ENCODE measurements around the gene LRRTM2.

DNA sequence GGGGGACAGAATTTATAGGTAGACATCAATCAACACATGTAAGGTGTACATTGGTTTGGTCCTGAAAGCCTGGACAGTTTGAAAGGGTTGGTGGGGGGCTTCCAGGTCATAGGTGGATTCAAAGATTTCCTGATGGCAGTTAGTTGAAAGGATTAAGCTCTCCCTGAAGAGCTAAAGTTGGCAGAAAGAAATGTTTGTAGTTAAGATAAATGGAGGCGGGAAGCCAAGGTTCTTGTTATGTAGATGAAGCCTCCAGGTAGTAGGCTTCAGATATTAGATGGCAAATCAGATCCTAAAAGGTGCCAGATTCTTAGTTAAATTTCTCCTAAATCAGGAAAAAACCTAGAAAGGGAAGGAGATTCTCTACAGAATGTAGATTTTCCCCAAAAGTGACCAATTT, 9.0 kb upstream of the LRRTM2 start:
- TF ChIP-seq POLR2A (IDR thresholded peaks at IDR 0.05) (no peak), CTCF (IDR thresholded peaks at IDR 0.05) (no peak), POLR2AphosphoS5 (IDR thresholded peaks at IDR 0.05; ENCODE audit: insufficient read depth in 1 of 2, low read depth in 1 of 2) (no peak)

Measured in vagina (tissue), 2 donors.